GM19463 (cell line): ENCODE data around the gene ACAD11.

ENCODE experiments used
- ATAC-seq: cut with Tn5 transposase; IDR thresholded peaks from one replicate; pipeline ENCODE4 v1.9.1; 2021; ENCODE audit warnings: mild to moderate bottlenecking, moderate library complexity; ENCODE audit not compliant: unreplicated experiment

Gene ACAD11

GRCh38 chr3:132659365-132660051 is at the start of gene ACAD11:
TSS of gene ACAD11 (minus strand) at chr3:132659809. CDS start at chr3:132659751, 58 bp downstream.
- ATAC-seq, result peak; percentile 55

- no peak for ATAC-seq
These were observed 44.1 kb upstream of the ACAD11 start for GRCh38 chr3:132703733-132704132.

- ATAC-seq, result no peak
These were observed 35.8 kb upstream of the ACAD11 start for GRCh38 chr3:132695422-132695821.

GRCh38 chr3:132694991-132695390 is 35.4 kb upstream of the ACAD11 start:
- ATAC-seq, result no peak

GRCh38 chr3:132690040-132690439 is 30.4 kb upstream of the ACAD11 start:
- no peak for ATAC-seq

- no peak for ATAC-seq
These were observed 22.6 kb upstream of the ACAD11 start for GRCh38 chr3:132682201-132682600.

GRCh38 chr3:132681421-132681820 is 21.8 kb upstream of the ACAD11 start:
- ATAC-seq, result no peak

- ATAC-seq, result no peak
These were observed 20.3 kb upstream of the ACAD11 start for GRCh38 chr3:132679911-132680310.

GRCh38 chr3:132675408-132675807 is 15.8 kb upstream of the ACAD11 start:
- ATAC-seq, result no peak

- ATAC-seq, result no peak
These were observed 9.7 kb upstream of the ACAD11 start for GRCh38 chr3:132669256-132669777.

- no peak for ATAC-seq
These were observed 5.7 kb upstream of the ACAD11 start for GRCh38 chr3:132665230-132665745.

- ATAC-seq, result no peak
These were observed 2.6 kb upstream of the ACAD11 start for GRCh38 chr3:132662212-132662611.

- ATAC-seq, result no peak
These were observed 1.5 kb upstream of the ACAD11 start for GRCh38 chr3:132661101-132661500.

- ATAC-seq, result no peak
These were observed 1.1 kb upstream of the ACAD11 start for GRCh38 chr3:132660811-132661070.

- ATAC-seq, result peak; percentile 62
These were observed 622 bp upstream of the ACAD11 start, which contains the start of gene UBA5 for GRCh38 chr3:132660052-132660810. TSS of gene UBA5 (plus strand) at chr3:132660329. CDS start at chr3:132660538, 209 bp downstream.

GRCh38 chr3:132659000-132659364 is 627 bp downstream of the ACAD11 start:
- ATAC-seq, result no peak

- ATAC-seq, result no peak
These were observed 1.5 kb downstream of the ACAD11 start for GRCh38 chr3:132657869-132658747.

- ATAC-seq, result no peak
These were observed 4.1 kb downstream of the ACAD11 start for GRCh38 chr3:132655471-132655870.

- no peak for ATAC-seq
These were observed 4.9 kb downstream of the ACAD11 start for GRCh38 chr3:132654721-132655120.

- ATAC-seq, result no peak
These were observed 5.4 kb downstream of the ACAD11 start for GRCh38 chr3:132654190-132654589.

GRCh38 chr3:132652640-132653270 is 6.9 kb downstream of the ACAD11 start:
- ATAC-seq, result no peak
